ENCODE data around the gene GPRC5D.

DNA sequence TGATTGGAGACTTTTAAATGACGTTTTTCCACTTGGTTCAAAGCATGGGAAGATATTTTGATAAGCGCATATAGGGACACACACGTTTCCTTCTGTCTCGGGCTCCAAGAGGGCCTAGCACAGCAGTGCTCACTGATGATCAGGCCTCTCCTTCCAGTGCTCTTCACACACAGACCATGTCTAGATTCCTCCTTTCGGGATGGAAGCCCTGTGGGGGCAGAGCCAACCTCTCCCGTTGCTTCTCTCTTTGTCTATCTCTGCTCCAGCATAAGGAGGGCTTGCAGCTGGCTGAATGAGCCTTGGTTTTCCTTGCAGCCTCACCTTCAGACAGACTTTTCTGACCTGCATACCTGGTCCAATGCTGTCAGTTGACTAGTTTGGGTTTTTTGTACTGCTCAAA lies 22.3 kb downstream of the GPRC5D start:
- TF ChIP-seq, protein P1, sequence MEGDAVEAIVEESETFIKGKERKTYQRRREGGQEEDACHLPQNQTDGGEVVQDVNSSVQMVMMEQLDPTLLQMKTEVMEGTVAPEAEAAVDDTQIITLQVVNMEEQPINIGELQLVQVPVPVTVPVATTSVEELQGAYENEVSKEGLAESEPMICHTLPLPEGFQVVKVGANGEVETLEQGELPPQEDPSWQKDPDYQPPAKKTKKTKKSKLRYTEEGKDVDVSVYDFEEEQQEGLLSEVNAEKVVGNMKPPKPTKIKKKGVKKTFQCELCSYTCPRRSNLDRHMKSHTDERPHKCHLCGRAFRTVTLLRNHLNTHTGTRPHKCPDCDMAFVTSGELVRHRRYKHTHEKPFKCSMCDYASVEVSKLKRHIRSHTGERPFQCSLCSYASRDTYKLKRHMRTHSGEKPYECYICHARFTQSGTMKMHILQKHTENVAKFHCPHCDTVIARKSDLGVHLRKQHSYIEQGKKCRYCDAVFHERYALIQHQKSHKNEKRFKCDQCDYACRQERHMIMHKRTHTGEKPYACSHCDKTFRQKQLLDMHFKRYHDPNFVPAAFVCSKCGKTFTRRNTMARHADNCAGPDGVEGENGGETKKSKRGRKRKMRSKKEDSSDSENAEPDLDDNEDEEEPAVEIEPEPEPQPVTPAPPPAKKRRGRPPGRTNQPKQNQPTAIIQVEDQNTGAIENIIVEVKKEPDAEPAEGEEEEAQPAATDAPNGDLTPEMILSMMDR (IDR thresholded peaks at IDR 0.05): no peak
- no peak for TF ChIP-seq POLR2A (IDR thresholded peaks at IDR 0.05)

All from testis (tissue), 2 donors.